ENCODE measurements around the gene ZDHHC15.

DNA sequence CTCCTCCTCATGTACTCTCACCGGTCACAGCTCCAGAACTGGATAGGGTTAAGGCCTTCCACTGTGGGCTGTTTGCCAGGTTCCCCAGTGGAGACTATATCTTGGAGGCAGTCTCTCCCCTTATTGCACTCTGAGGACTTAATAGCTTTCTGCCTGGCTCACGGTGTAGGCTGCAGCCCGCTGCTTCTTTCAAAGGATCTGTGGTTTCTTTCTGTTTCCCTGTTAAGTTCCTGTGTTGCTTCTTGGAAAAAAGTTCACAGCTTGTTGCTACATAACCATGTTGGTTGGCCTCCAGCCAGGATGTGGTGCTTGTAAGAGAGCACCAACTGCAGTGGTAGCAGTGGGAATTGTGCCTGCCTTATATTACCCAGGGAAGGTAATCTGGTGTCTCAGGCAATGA lies 24.9 kb upstream of the ZDHHC15 start:
- TF ChIP-seq CTCF (IDR thresholded peaks at IDR 0.05) = no peak
- no peak for TF ChIP-seq POLR2A (IDR thresholded peaks at IDR 0.05)

Data from heart left ventricle (tissue), 13 donors.